ENCODE measurements around the gene CCDC110.

Gene CCDC110

GRCh38 chr4:185399466-185399865 lies 72.1 kb downstream of the CCDC110 start:
- Histone ChIP-seq H3K4me3 (ENCODE audit: insufficient read length, low read depth) (no peak overlapping the region), H3K4me1 (ENCODE audit: insufficient read depth, insufficient read length) (no peaks in the 10 kb centered on the region), H3K9me3 (ENCODE audit: insufficient read depth, low read length) (no peaks in the 10 kb centered on the region), H3K27me3 (ENCODE audit: insufficient read depth, insufficient read length) (no peaks in the 10 kb centered on the region), H3K9ac (ENCODE audit: insufficient read length, low read depth) (no peak overlapping the region), H3K36me3 (ENCODE audit: insufficient read depth, insufficient read length, low read length) (peaks cover 22% of the 10 kb centered on the region)
- no peak for DNase-seq (ENCODE audit: low read depth, low spot score)
- no peak for TF ChIP-seq YY1 (IDR thresholded peaks at IDR 0.05; ENCODE audit: insufficient read depth, insufficient read length)
- TF ChIP-seq SUZ12 (IDR thresholded peaks at IDR 0.05; ENCODE audit: extremely low read depth, insufficient read depth, insufficient read length): no peak
- TF ChIP-seq ZNF274 (IDR thresholded peaks at IDR 0.05; ENCODE audit: low read depth, low read length): no peak

DNA sequence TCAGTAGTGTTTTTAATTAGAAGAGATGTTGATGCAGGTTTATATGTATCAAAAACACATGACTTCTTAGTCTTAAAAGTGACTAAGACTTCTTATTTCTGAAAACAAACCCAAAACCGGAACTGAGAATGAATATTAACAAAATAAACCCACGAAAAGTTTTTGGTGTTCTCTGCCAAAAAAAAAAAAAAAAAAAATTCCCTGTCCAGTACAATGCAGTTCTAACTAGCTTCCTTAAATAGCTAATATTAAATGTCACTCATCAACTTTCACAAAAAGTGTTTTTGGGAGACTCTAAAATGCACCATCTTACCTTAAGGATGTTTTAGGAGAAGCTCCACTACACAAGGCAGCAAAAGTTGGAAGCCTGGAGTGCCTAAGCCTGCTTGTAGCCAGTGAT lies 72.9 kb downstream of the CCDC110 start:
- DNase-seq (ENCODE audit: low read depth, low spot score): no peak
- H3K9me3 ChIP-seq (ENCODE audit: insufficient read depth, low read length): no peaks in the 10 kb centered on the region
- TF ChIP-seq SUZ12 (IDR thresholded peaks at IDR 0.05; ENCODE audit: extremely low read depth, insufficient read depth, insufficient read length) (no peak), YY1 (IDR thresholded peaks at IDR 0.05; ENCODE audit: insufficient read depth, insufficient read length) (no peak), ZNF274 (IDR thresholded peaks at IDR 0.05; ENCODE audit: low read depth, low read length) (no peak)
- peaks cover 22% of the 10 kb centered on the region for H3K36me3 ChIP-seq (ENCODE audit: insufficient read depth, insufficient read length, low read length)
- no peak overlapping the region for H3K9ac ChIP-seq (ENCODE audit: insufficient read length, low read depth)
- H3K4me3 ChIP-seq (ENCODE audit: insufficient read length, low read depth): no peak overlapping the region
- H3K27me3 ChIP-seq (ENCODE audit: insufficient read depth, insufficient read length): no peaks in the 10 kb centered on the region
- H3K4me1 ChIP-seq (ENCODE audit: insufficient read depth, insufficient read length): no peaks in the 10 kb centered on the region

DNA sequence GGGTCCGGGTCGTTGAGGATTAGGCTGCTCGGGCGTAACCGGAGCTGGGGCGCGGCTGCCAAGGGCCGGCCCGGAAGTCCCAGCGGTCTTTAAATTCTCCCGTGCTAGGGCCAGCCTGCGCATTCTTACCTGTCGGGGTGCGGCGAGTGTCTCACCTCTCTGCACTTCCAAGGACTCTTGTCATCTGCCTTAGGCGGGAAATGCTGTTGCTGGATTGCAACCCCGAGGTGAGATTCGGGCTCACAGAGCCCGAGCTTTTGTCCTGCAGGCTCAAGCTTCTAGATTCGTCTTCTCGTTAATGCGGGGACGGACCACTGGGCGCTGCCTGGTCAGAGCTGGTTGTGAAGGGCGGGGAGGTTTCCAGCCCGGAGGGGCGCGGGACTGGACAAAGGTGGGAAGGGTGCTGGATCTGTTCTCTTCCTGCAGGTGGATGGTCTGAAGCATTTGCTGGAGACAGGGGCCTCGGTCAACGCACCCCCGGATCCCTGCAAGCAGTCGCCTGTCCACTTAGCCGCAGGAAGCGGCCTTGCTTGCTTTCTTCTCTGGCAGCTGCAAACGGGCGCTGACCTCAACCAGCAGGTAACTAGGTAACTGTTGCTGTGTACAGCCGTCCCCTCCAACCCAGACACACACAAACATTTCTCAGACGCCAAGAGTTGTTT lies 74.7 kb downstream of the CCDC110 start, which contains the start of gene ANKRD37:
Gene ANKRD37 (plus strand): TSS at position 118 of the 662 bp plus-strand sequence. CDS start 83 bp downstream, at position 201.
- no peak for DNase-seq (ENCODE audit: low read depth, low spot score)
- Histone ChIP-seq H3K9ac (ENCODE audit: insufficient read length, low read depth) (peak within 1 kb of the TSS; percentile 72), H3K9me3 (ENCODE audit: insufficient read depth, low read length) (no peaks in the 10 kb centered on the region), H3K4me1 (ENCODE audit: insufficient read depth, insufficient read length) (no peaks in the 10 kb centered on the region), H3K27me3 (ENCODE audit: insufficient read depth, insufficient read length) (no peaks in the 10 kb centered on the region), H3K4me3 (ENCODE audit: insufficient read length, low read depth) (peak within 1 kb of the TSS; percentile 54), H3K36me3 (ENCODE audit: insufficient read depth, insufficient read length, low read length) (peaks cover 14% of the 10 kb centered on the region)
- no peak for TF ChIP-seq YY1 (IDR thresholded peaks at IDR 0.05; ENCODE audit: insufficient read depth, insufficient read length)
- TF ChIP-seq SUZ12 (IDR thresholded peaks at IDR 0.05; ENCODE audit: extremely low read depth, insufficient read depth, insufficient read length): no peak
- TF ChIP-seq ZNF274 (IDR thresholded peaks at IDR 0.05; ENCODE audit: low read depth, low read length): no peak

DNA sequence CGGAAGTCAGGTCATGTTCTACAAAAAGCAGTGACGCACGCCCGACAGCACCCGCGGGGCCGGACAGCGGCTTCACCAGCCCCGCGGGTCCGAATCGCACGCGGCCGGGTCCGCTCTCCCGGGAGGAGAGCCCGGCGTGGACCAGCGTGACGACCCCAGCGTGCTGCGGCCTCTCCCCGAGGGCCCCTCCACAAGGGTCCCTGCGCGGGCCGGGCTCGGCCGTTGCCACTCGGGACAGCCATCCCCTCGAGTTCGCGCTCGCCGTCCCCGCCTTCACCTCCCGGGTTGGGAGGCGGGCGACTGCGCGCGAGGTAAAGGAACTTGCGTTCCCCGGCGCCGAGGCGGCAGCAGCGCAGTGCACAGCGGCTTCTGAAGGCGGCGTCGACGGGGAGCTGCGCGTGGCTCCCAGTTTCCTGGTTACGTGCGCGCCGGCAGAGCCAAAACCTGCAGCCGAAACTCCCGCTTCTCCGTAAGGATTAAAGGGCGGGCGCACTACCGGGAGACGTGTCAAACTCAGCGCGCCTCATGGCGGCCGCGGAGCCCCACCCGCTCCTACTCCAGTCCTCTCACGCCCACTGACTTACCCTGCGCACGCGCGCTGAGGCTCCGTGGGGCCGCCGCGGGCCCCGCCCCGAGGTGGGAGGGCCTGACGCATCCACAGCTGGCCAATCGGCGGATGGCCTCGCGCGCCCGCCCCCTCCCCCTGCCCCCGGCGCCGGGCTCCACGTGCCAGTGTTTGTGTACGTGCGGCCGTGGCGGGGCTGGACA lies 75.4 kb downstream of the CCDC110 start:
- TF ChIP-seq SUZ12 (IDR thresholded peaks at IDR 0.05; ENCODE audit: extremely low read depth, insufficient read depth, insufficient read length) (no peak), YY1 (IDR thresholded peaks at IDR 0.05; ENCODE audit: insufficient read depth, insufficient read length) (peak; percentile 71)
- peak overlapping the region; percentile 72 for H3K9ac ChIP-seq (ENCODE audit: insufficient read length, low read depth)
- peaks cover 12% of the 10 kb centered on the region for H3K36me3 ChIP-seq (ENCODE audit: insufficient read depth, insufficient read length, low read length)
- peak; percentile 75 for DNase-seq (ENCODE audit: low read depth, low spot score)
- no peaks in the 10 kb centered on the region for H3K9me3 ChIP-seq (ENCODE audit: insufficient read depth, low read length)
- H3K4me1 ChIP-seq (ENCODE audit: insufficient read depth, insufficient read length): no peaks in the 10 kb centered on the region
- no peaks in the 10 kb centered on the region for H3K27me3 ChIP-seq (ENCODE audit: insufficient read depth, insufficient read length)
- H3K4me3 ChIP-seq (ENCODE audit: insufficient read length, low read depth): peak overlapping the region; percentile 54

DNA sequence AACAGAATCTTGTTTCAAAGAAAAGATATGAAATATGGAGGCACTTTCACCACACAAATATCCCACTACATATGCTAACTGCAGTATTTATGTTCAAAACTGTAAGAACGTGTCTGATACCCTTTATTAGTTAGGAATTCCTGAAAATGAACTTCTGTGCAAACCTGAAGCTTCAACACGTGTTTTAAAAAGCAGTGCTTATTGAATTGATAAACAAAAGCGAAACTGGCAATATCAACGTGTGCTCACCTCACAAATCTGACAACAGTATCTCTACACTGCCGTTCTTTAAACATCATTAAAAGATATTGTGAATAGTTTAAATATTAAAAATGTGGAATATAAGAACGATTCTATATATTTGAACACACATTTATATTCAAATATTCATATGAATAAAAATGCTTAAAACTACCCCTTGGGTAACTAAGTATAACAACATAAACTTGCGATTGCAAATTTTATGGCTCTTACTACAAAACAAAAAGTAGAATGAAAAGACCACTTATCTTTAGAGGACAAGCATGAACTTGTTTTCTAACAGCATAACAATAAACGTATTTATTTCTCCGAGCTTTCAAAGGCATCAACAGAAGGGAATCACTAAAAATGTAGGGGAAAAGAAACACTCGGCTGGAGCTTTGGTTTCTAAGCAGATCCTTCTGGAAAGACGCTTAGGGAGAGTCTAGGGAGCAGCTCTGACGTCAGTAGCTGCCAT lies 76.1 kb downstream of the CCDC110 start, which contains the start of gene LRP2BP:
Gene LRP2BP (minus strand): TSS at position 687 of the 718 bp plus-strand sequence. CDS start 17,738 bp downstream, outside the sequence.
- Histone ChIP-seq H3K4me1 (ENCODE audit: insufficient read depth, insufficient read length) (no peaks in the 10 kb centered on the region), H3K36me3 (ENCODE audit: insufficient read depth, insufficient read length, low read length) (peaks cover 9% of the 10 kb centered on the region), H3K9ac (ENCODE audit: insufficient read length, low read depth) (peak within 1 kb of the TSS; percentile 72), H3K4me3 (ENCODE audit: insufficient read length, low read depth) (peak within 1 kb of the TSS; percentile 54), H3K9me3 (ENCODE audit: insufficient read depth, low read length) (no peaks in the 10 kb centered on the region), H3K27me3 (ENCODE audit: insufficient read depth, insufficient read length) (no peaks in the 10 kb centered on the region)
- DNase-seq (ENCODE audit: low read depth, low spot score): no peak
- TF ChIP-seq SUZ12 (IDR thresholded peaks at IDR 0.05; ENCODE audit: extremely low read depth, insufficient read depth, insufficient read length): no peak
- no peak for TF ChIP-seq ZNF274 (IDR thresholded peaks at IDR 0.05; ENCODE audit: low read depth, low read length)
- no peak for TF ChIP-seq YY1 (IDR thresholded peaks at IDR 0.05; ENCODE audit: insufficient read depth, insufficient read length)

Data from NT2/D1 (cell line).